ENCODE data around the gene TPPP. TPM values are rescaled to one million over a fixed set of nuclear protein-coding genes. Genes with fewer than 3 reads are reported as not detected.

TPPP gene
- total and polyA plus RNA-seq, 2 of the 13 experiments (the other 11 are each of a cell fraction or from before 2014, with no cell fraction given) = 0.07 TPM; not detected in 1

DNA sequence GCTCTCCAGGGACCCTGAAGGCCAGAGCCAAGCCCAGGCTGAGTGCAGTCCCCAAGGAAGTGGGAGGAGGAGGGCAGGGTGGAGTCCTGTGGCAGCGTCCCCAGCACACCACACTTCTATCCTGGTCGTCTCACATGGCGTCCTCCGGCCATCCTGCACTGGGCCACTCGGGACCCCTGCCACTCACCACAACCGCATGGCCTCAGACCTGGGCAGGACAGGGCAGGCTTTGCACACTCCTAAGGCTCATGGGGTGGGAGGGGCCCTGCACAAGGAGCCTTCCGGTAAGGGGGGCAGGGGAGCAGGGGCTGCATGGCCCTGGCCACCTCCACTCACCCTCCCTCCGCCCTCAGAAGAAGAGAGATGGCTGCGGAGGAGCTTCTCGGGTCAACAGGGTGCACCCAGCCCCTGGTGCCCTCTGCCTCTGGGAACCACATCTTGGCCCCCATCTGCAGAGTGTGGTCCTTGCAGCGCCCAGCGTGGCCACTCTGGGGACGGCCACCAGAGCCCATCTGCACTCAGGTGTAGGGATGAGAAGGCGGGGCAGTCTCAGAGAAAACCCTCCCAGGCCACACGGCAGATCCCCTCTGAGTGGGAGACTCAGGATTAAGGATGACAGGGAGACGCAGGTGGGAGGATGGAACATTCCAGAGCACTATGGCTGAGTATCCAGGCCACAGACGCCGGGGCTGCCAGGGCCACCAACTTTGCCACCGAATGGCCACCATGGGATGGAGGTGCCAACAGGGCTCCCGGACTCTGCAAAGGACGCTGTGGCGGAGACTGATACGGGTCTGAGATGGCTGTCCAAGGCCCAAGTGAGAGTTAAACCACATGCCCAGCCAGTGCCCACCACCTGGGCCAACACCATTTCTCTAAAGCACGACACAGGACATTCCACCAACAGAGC lies 7.6 kb downstream of the TPPP start:
- WGBS (ENCODE audit: low lambda C conversion rate) = 29% methylated on average over 18 of the region's 24 CpGs
- POLR2A ChIA-PET = no interaction called here
- Histone ChIP-seq H2AFZ (ENCODE audit: low read length) (no peak overlapping the region), H3K36me3 (replicated peaks in 1 of 2; ENCODE audit: control insufficient read depth in 1 of 2, insufficient read depth in 2 of 2, low read length in 2 of 2) (no peaks in the 10 kb centered on the region), H3K4me1 (ENCODE audit: insufficient read depth, low read length) (no peaks in the 10 kb centered on the region), H4K20me1 (ENCODE audit: insufficient read depth, low read length) (no peaks in the 10 kb centered on the region), H3K4me2 (ENCODE audit: low read depth, low read length) (no peak overlapping the region), H3K4me3 (replicated peaks in 1 of 3; ENCODE audit: insufficient read depth in 1 of 3, low read depth in 2 of 3, low read length in 3 of 3) (no peak overlapping the region), H3K27ac (ENCODE audit: extremely low read length, insufficient read depth, low read length) (no peak overlapping the region), H3K9ac (ENCODE audit: insufficient read depth, low read depth, low read length) (no peak overlapping the region), H3K79me2 (ENCODE audit: insufficient read depth, low read length) (no peaks in the 10 kb centered on the region), H3K9me3 (ENCODE audit: low read length) (no peaks in the 10 kb centered on the region), H3K27me3 (ENCODE audit: control insufficient read depth in 1 of 2, insufficient read depth in 2 of 2, low read length in 2 of 2) (peaks cover 4 to 18% of the 10 kb centered on the region in 2 experiments; a peak in 4 of 5 replicates)
- intact Hi-C loops (cut with micrococcal nuclease; ENCODE audit: unreplicated experiment) (no loop called here), in situ Hi-C loops (cut with HindIII; ENCODE audit: extremely low pct_ligation_motif_present, low pct_unique_long_range_greater_than_20kb) (loop anchor here (10.0 kb wide), 1 partner anchor 89 kb away; no protein-coding TSS in a partner anchor)
- no peak for FAIRE-seq
- BruUV-seq (replicated peaks) = no TSS peak
- no peak for DNase-seq (ENCODE audit: low spot score)
- CTCF ChIA-PET (ENCODE audit: low intra/inter-chr PET ratio, low total read pairs) = no interaction called here
- no peak for ATAC-seq
- no peak for TF ChIP-seq BRCA1 (CRISPR knock-in tag; IDR thresholded peaks at IDR 0.05)
- TF ChIP-seq, protein P1, sequence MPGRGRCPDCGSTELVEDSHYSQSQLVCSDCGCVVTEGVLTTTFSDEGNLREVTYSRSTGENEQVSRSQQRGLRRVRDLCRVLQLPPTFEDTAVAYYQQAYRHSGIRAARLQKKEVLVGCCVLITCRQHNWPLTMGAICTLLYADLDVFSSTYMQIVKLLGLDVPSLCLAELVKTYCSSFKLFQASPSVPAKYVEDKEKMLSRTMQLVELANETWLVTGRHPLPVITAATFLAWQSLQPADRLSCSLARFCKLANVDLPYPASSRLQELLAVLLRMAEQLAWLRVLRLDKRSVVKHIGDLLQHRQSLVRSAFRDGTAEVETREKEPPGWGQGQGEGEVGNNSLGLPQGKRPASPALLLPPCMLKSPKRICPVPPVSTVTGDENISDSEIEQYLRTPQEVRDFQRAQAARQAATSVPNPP (CRISPR knock-in tag; IDR thresholded peaks at IDR 0.05) = no peak
- no peak for TF ChIP-seq TBP (CRISPR knock-in tag; IDR thresholded peaks at IDR 0.05)
- no peak for TF ChIP-seq ZNF207 (IDR thresholded peaks at IDR 0.05; ENCODE audit: borderline replicate concordance)
- TF ChIP-seq PHF21A (CRISPR knock-in tag; IDR thresholded peaks at IDR 0.05) = no peak
- TF ChIP-seq, protein P2, sequence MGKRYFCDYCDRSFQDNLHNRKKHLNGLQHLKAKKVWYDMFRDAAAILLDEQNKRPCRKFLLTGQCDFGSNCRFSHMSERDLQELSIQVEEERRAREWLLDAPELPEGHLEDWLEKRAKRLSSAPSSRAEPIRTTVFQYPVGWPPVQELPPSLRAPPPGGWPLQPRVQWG (CRISPR knock-in tag; IDR thresholded peaks at IDR 0.05; ENCODE audit: borderline replicate concordance, low read depth) = no peak
- no peak for TF ChIP-seq ZNF768 (CRISPR knock-in tag; IDR thresholded peaks at IDR 0.05)
- no peak for TF ChIP-seq ZNF724P (CRISPR knock-in tag; IDR thresholded peaks at IDR 0.05; ENCODE audit: borderline replicate concordance)
- no peak for TF ChIP-seq ZNF878 (CRISPR knock-in tag; IDR thresholded peaks at IDR 0.05)
- no peak for TF ChIP-seq ZFX (CRISPR knock-in tag; IDR thresholded peaks at IDR 0.05; ENCODE audit: low read depth)
- TF ChIP-seq RNF2 (conservative IDR thresholded peaks at IDR 0.05; ENCODE audit: low read depth) = no peak
- TF ChIP-seq, protein P3, sequence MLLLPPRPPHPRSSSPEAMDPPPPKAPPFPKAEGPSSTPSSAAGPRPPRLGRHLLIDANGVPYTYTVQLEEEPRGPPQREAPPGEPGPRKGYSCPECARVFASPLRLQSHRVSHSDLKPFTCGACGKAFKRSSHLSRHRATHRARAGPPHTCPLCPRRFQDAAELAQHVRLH (CRISPR knock-in tag; IDR thresholded peaks at IDR 0.05; ENCODE audit: borderline replicate concordance, low read depth) = no peak
- TF ChIP-seq, protein P4, sequence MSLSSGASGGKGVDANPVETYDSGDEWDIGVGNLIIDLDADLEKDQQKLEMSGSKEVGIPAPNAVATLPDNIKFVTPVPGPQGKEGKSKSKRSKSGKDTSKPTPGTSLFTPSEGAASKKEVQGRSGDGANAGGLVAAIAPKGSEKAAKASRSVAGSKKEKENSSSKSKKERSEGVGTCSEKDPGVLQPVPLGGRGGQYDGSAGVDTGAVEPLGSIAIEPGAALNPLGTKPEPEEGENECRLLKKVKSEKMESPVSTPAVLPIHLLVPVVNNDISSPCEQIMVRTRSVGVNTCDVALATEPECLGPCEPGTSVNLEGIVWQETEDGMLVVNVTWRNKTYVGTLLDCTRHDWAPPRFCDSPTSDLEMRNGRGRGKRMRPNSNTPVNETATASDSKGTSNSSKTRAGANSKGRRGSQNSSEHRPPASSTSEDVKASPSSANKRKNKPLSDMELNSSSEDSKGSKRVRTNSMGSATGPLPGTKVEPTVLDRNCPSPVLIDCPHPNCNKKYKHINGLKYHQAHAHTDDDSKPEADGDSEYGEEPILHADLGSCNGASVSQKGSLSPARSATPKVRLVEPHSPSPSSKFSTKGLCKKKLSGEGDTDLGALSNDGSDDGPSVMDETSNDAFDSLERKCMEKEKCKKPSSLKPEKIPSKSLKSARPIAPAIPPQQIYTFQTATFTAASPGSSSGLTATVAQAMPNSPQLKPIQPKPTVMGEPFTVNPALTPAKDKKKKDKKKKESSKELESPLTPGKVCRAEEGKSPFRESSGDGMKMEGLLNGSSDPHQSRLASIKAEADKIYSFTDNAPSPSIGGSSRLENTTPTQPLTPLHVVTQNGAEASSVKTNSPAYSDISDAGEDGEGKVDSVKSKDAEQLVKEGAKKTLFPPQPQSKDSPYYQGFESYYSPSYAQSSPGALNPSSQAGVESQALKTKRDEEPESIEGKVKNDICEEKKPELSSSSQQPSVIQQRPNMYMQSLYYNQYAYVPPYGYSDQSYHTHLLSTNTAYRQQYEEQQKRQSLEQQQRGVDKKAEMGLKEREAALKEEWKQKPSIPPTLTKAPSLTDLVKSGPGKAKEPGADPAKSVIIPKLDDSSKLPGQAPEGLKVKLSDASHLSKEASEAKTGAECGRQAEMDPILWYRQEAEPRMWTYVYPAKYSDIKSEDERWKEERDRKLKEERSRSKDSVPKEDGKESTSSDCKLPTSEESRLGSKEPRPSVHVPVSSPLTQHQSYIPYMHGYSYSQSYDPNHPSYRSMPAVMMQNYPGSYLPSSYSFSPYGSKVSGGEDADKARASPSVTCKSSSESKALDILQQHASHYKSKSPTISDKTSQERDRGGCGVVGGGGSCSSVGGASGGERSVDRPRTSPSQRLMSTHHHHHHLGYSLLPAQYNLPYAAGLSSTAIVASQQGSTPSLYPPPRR (CRISPR knock-in tag; IDR thresholded peaks at IDR 0.05; ENCODE audit: borderline replicate concordance) = no peak

Data from HepG2 (cell line).